Measurements from ENCODE around the gene B9D1.
A peak's percentile ranks its signal among the peaks of the same experiment; 100 is the strongest.

B9D1 gene

GRCh38 chr17:19334331-19334730 is 28.2 kb downstream of the B9D1 start:
- no peak for DNase-seq

- no peak for DNase-seq
Observed at GRCh38 chr17:19333736-19334290, 28.7 kb downstream of the B9D1 start.

- no peak for DNase-seq
Observed at GRCh38 chr17:19333132-19333440, 29.4 kb downstream of the B9D1 start.

- DNase-seq: no peak
Observed at GRCh38 chr17:19332371-19333131, 30.0 kb downstream of the B9D1 start.

- no peak for DNase-seq
Observed at GRCh38 chr17:19331543-19332245, 30.8 kb downstream of the B9D1 start.

GRCh38 chr17:19331134-19331533 is 31.4 kb downstream of the B9D1 start:
- DNase-seq: no peak

GRCh38 chr17:19330271-19330670 is 32.3 kb downstream of the B9D1 start:
- no peak for DNase-seq

GRCh38 chr17:19329839-19330238 is 32.7 kb downstream of the B9D1 start:
- DNase-seq: no peak

- no peak for DNase-seq
Observed at GRCh38 chr17:19329136-19329535, 33.4 kb downstream of the B9D1 start.

GRCh38 chr17:19328441-19329061 is 34.0 kb downstream of the B9D1 start:
- DNase-seq: no peak

- DNase-seq: no peak
Observed at GRCh38 chr17:19327031-19327783, 35.3 kb downstream of the B9D1 start.

GRCh38 chr17:19325542-19325941 is 37.0 kb downstream of the B9D1 start:
- DNase-seq: no peak

GRCh38 chr17:19322861-19323260 is 39.7 kb downstream of the B9D1 start:
- no peak for DNase-seq

GRCh38 chr17:19322129-19322505 is 40.4 kb downstream of the B9D1 start:
- no peak for DNase-seq

- no peak for DNase-seq
Observed at GRCh38 chr17:19321481-19322128, 40.9 kb downstream of the B9D1 start.

- no peak for DNase-seq
Observed at GRCh38 chr17:19320876-19321275, 41.6 kb downstream of the B9D1 start.

- no peak for DNase-seq
Observed at GRCh38 chr17:19319771-19320505, 42.6 kb downstream of the B9D1 start.

- DNase-seq: no peak
Observed at GRCh38 chr17:19318611-19319010, 43.9 kb downstream of the B9D1 start.

GRCh38 chr17:19317359-19318095 is 45.0 kb downstream of the B9D1 start:
- peak; percentile 13 for DNase-seq

GRCh38 chr17:19316761-19317358 is 45.7 kb downstream of the B9D1 start:
- DNase-seq: no peak

- no peak for DNase-seq
Observed at GRCh38 chr17:19315104-19315503, 47.4 kb downstream of the B9D1 start.
